Adrenal gland (tissue), 5 donors: Measurements from ENCODE around the gene BEND2.

Experiments
- CTCF ChIP-seq, 6 experiments: fragments of 450-650 bp in 4 of 6; fragments of 200-600 bp in 2 of 6; sonication (generic) in 1 of 6; IDR thresholded peaks; 1 replicate in 5 of 6; 2 replicates in 1 of 6; pipeline versions ENCODE4 v1.5.1 to v1.8.0; 2016 to 2021; ENCODE audit warnings: antibody characterized with exemption in 6 of 6, mild to moderate bottlenecking in 2 of 6, moderate library complexity in 1 of 6
- POLR2A ChIP-seq, 2 donors: fragments of 450-650 bp; IDR thresholded peaks; one replicate each; pipeline ENCODE4 v1.6.1; 2017; ENCODE audit warnings: antibody characterized with exemption in 2 of 2, mild to moderate bottlenecking in 2 of 2, moderate library complexity in 1 of 2
- donor health status: DM: no; HTN: no; CAD: no.

DNA sequence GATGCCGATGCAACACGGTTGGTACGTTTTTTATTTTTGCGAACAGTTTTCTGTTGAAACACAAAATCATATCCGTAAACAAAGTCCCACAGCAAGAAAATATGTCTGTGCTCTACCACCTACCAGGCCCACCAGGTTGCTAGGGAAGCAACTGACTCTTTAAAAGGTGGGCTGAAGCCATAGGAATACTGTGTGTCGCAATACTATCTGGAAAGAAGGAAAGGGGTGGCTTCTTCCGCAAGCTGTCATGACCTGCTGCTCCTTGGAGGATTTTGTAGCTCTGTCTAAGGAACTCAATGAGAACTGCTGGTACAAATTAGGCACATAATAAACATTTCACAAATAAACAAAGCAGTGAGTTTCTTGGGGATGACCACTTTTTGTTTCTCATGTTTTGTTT lies 46.5 kb downstream of the BEND2 start:
- TF ChIP-seq CTCF (IDR thresholded peaks at IDR 0.05) (no peak), POLR2A (IDR thresholded peaks at IDR 0.05) (no peak)
